Measurements from ENCODE around the gene RBP2.

RBP2 gene

GRCh38 chr3:139470199-139470598, 6.1 kb downstream of the RBP2 start:
- H3K4me3 ChIP-seq (replicated peaks; ENCODE audit: low read depth, low read length): no peak overlapping the region
- DNase-seq (ENCODE audit: low read depth): no peak
- TF ChIP-seq, protein P1, sequence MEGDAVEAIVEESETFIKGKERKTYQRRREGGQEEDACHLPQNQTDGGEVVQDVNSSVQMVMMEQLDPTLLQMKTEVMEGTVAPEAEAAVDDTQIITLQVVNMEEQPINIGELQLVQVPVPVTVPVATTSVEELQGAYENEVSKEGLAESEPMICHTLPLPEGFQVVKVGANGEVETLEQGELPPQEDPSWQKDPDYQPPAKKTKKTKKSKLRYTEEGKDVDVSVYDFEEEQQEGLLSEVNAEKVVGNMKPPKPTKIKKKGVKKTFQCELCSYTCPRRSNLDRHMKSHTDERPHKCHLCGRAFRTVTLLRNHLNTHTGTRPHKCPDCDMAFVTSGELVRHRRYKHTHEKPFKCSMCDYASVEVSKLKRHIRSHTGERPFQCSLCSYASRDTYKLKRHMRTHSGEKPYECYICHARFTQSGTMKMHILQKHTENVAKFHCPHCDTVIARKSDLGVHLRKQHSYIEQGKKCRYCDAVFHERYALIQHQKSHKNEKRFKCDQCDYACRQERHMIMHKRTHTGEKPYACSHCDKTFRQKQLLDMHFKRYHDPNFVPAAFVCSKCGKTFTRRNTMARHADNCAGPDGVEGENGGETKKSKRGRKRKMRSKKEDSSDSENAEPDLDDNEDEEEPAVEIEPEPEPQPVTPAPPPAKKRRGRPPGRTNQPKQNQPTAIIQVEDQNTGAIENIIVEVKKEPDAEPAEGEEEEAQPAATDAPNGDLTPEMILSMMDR (IDR thresholded peaks at IDR 0.05; ENCODE audit: low read length, missing control alignments): no peak

- TF ChIP-seq, protein P1 (IDR thresholded peaks at IDR 0.05; ENCODE audit: low read length, missing control alignments): no peak
- no peak for DNase-seq (ENCODE audit: low read depth)
- no peak overlapping the region for H3K4me3 ChIP-seq (replicated peaks; ENCODE audit: low read depth, low read length)
Observed at GRCh38 chr3:139468399-139468798, 7.9 kb downstream of the RBP2 start.

DNA sequence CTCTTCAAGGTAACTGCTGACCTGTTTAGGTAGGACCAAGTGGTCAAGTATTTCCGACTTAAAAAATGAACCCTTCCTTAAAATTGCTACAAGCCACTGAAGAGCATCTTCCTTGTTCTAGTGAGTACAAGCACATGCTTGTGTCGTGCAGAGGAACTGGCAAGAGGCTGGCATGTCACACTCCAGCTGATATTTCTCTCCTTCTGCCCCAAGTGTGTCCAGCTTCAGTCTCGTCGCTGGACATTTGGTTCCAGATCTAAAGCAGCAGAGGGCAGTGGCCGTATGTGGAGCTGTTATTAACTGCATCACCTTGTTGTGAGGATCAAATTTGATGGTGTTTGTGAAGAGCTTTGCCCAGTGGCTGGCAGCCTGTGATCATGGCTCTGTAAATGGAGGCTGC, 10.0 kb downstream of the RBP2 start:
- DNase-seq (ENCODE audit: low read depth): no peak
- TF ChIP-seq, protein P1 (IDR thresholded peaks at IDR 0.05; ENCODE audit: low read length, missing control alignments): no peak
- no peak overlapping the region for H3K4me3 ChIP-seq (replicated peaks; ENCODE audit: low read depth, low read length)

DNA sequence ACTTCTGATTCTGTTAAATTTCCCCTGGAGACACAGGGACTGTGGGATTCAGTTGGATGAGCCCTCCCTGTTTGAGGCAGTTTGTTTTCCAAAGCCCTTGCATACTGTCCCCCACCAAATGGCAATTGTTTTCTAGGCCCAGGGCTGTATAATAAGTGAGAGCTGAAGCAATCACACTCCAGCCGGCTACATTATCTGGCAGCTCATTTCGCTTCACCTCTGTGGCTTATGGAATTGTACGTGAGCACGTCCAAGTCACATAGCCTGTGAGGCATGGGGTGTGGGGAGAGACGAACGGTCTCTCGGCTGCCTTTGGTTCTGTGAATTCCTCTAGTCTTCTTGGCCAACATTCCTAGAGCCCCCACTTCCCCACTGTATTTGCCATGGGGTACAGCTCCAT, 10.7 kb downstream of the RBP2 start:
- H3K4me3 ChIP-seq (replicated peaks; ENCODE audit: low read depth, low read length): no peak overlapping the region
- no peak for DNase-seq (ENCODE audit: low read depth)
- TF ChIP-seq, protein P1 (IDR thresholded peaks at IDR 0.05; ENCODE audit: low read length, missing control alignments): no peak

GRCh38 chr3:139463466-139463865, 12.8 kb downstream of the RBP2 start:
- TF ChIP-seq, protein P1 (IDR thresholded peaks at IDR 0.05; ENCODE audit: low read length, missing control alignments): no peak
- no peak overlapping the region for H3K4me3 ChIP-seq (replicated peaks; ENCODE audit: low read depth, low read length)
- DNase-seq (ENCODE audit: low read depth): no peak

DNA sequence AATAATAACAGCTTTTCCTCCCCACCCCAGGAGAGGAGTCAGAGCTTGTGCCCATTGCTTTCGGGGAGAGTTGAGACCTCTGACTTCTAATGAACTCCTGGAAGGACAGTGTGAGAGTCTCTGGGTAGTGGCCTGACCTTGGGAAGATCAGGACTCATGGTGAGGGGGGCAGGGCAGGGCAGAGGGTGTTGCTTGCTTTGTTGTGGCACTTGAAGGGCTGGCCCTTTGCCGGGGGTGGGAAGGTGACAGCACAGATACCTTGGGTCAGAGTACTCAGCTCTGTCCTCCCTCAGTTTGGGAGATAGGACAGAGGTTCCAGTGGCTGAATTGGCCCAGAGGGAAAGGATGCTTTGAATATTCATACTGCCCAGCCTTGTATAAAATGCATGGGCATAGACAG, 15.8 kb downstream of the RBP2 start:
- H3K4me3 ChIP-seq (replicated peaks; ENCODE audit: low read depth, low read length): no peak overlapping the region
- TF ChIP-seq, protein P1 (IDR thresholded peaks at IDR 0.05; ENCODE audit: low read length, missing control alignments): no peak

DNA sequence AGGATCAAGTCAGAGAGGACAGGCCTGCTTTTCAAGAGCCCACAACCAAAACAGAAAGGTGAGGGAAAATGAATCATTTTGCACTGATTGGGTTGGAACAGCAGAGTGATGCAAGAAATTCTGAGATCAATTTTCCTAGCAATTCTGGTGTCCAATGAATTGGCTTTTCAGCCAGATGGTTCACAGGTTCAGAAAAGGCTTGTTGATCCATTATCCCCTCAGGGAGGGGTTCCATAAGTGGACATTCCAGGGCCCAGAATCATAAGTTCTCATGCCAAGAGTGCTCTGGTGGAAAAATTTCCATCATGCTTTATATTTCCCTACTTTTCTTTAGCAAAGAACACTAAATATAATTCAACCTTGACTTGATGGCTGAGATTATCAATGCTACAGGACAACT, 16.2 kb downstream of the RBP2 start:
- TF ChIP-seq, protein P1 (IDR thresholded peaks at IDR 0.05; ENCODE audit: low read length, missing control alignments): no peak
- DNase-seq (ENCODE audit: low read depth): no peak
- H3K4me3 ChIP-seq (replicated peaks; ENCODE audit: low read depth, low read length): no peak overlapping the region

More for the DNA sequence above, 15.8 kb downstream of the RBP2 start:
- DNase-seq (ENCODE audit: low read depth): no peak

Measured in fibroblast of pulmonary artery (primary cell).